ENCODE results near the gene LRRC14B. TPM values are rescaled to one million over a fixed set of nuclear protein-coding genes. Genes with fewer than 3 reads are reported as not detected.

Gene LRRC14B
- polyA plus RNA-seq, 1 of the 3 experiments (the other 2 are of a cell fraction) = not detected

DNA sequence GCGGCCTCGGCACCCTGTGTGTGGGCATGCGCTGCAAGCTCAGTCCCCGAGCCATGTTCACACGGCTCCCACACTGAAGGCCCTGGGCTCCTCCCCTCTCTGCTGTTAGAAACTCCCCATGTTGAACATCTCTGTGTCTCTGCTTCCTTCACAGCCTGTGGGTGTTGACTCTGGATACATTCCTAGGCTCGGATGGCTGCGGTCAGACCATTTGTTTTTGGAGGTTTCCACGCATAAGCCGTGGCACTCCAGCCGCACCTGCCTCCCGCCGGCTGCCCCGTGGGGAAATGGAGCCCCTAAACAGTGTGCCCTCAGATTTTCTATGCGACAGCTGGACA lies 31.2 kb upstream of the LRRC14B start:
- ChIA-PET CTCF (no interaction called here), POLR2A (no interaction called here)
- Histone ChIP-seq H3K4me1 (ENCODE audit: control insufficient read depth in 1 of 2, insufficient read depth in 2 of 2, low read depth in 1 of 2, low read length in 1 of 2) (no peaks in the 10 kb centered on the region), H3K4me3 (ENCODE audit: low read depth in 2 of 2, low read length in 1 of 2) (no peak overlapping the region), H3K27ac (ENCODE audit: low read depth in 2 of 2, low read length in 1 of 2) (no peak overlapping the region), H3K4me2 (no peak overlapping the region), H3K9me2 (no peaks in the 10 kb centered on the region), H2AFZ (ENCODE audit: low read depth) (no peak overlapping the region), H3K9me3 (no peaks in the 10 kb centered on the region), H3K27me3 (ENCODE audit: insufficient read depth) (no peaks in the 10 kb centered on the region; the same call in 1 of the 2 replicates), H3K79me2 (ENCODE audit: insufficient read depth) (no peaks in the 10 kb centered on the region), H4K20me1 (ENCODE audit: insufficient read depth) (no peaks in the 10 kb centered on the region), H3F3A (replicated peaks; ENCODE audit: insufficient read depth) (peaks cover 3% of the 10 kb centered on the region), H3K36me3 (replicated peaks in 1 of 2; ENCODE audit: control insufficient read depth in 1 of 2, insufficient read depth in 2 of 2, low read length in 1 of 2) (no peaks in the 10 kb centered on the region), H3K9ac (no peak overlapping the region)
- TF ChIP-seq EZH2phosphoT487 (IDR thresholded peaks at IDR 0.05; ENCODE audit: borderline replicate concordance, low read depth) (no peak), SIN3A (IDR thresholded peaks at IDR 0.05; ENCODE audit: borderline replicate concordance, low read depth, low read length) (no peak), FOSL2 (IDR thresholded peaks at IDR 0.05; ENCODE audit: borderline replicate concordance, low read depth) (no peak)
- TF ChIP-seq, protein P1, sequence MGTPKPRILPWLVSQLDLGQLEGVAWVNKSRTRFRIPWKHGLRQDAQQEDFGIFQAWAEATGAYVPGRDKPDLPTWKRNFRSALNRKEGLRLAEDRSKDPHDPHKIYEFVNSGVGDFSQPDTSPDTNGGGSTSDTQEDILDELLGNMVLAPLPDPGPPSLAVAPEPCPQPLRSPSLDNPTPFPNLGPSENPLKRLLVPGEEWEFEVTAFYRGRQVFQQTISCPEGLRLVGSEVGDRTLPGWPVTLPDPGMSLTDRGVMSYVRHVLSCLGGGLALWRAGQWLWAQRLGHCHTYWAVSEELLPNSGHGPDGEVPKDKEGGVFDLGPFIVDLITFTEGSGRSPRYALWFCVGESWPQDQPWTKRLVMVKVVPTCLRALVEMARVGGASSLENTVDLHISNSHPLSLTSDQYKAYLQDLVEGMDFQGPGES (IDR thresholded peaks at IDR 0.05; ENCODE audit: low read depth, low read length) = no peak
- TF ChIP-seq, protein P2, sequence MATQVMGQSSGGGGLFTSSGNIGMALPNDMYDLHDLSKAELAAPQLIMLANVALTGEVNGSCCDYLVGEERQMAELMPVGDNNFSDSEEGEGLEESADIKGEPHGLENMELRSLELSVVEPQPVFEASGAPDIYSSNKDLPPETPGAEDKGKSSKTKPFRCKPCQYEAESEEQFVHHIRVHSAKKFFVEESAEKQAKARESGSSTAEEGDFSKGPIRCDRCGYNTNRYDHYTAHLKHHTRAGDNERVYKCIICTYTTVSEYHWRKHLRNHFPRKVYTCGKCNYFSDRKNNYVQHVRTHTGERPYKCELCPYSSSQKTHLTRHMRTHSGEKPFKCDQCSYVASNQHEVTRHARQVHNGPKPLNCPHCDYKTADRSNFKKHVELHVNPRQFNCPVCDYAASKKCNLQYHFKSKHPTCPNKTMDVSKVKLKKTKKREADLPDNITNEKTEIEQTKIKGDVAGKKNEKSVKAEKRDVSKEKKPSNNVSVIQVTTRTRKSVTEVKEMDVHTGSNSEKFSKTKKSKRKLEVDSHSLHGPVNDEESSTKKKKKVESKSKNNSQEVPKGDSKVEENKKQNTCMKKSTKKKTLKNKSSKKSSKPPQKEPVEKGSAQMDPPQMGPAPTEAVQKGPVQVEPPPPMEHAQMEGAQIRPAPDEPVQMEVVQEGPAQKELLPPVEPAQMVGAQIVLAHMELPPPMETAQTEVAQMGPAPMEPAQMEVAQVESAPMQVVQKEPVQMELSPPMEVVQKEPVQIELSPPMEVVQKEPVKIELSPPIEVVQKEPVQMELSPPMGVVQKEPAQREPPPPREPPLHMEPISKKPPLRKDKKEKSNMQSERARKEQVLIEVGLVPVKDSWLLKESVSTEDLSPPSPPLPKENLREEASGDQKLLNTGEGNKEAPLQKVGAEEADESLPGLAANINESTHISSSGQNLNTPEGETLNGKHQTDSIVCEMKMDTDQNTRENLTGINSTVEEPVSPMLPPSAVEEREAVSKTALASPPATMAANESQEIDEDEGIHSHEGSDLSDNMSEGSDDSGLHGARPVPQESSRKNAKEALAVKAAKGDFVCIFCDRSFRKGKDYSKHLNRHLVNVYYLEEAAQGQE (IDR thresholded peaks at IDR 0.05; ENCODE audit: low read depth, low read length) = no peak
- WGBS (ENCODE audit: low lambda C conversion rate) = 73% methylated on average over 14 of the region's 14 CpGs
- no peak for DNase-seq

DNA sequence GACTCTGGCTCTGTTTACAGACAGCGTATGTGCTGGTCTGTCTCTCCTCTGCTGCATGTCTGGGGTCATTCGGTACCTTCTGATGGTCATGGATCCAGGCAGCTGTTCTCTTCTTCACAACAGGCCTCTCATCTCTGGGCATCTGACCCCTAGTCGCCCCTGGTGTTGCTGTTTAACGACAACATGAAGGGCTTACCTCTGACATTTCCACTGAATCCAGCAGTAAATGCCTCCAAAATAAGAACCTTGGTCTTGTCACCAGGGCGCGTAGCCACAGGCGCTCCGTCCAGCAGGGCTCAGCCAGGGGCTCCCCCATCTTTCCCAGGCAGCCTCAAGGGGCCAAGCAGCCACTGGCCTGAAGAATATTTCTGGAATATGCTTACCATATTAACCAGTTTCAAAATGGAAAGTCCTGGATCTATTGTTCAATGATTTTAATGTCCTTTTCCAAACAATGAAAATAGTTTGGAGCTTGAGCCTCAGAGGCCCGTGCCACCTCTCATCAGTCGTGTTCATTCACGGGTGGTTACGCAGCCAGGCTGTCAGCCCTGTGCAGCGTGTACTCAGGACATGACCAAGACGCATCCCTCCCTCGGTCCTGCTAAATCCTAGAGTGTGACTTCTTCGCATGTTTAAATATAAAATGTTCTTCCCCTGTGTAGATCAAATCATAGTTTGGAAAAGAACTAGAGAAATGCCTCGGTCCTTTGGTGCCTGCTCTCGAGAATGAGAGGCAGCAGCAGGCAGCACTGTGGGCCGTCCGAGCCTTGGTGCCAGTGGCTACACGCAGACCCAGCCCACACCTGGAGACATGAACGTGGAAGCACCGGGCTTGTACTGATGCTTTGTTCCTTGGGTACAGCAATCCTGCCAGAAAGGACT lies 30.1 kb upstream of the LRRC14B start:
- H3K4me2 ChIP-seq = no peak overlapping the region
- H2AFZ ChIP-seq (ENCODE audit: low read depth) = no peak overlapping the region
- no peaks in the 10 kb centered on the region for H3K79me2 ChIP-seq (ENCODE audit: insufficient read depth)
- CTCF ChIA-PET = no interaction called here
- POLR2A ChIA-PET = no interaction called here
- no peaks in the 10 kb centered on the region for H3K36me3 ChIP-seq (replicated peaks in 1 of 2; ENCODE audit: control insufficient read depth in 1 of 2, insufficient read depth in 2 of 2, low read length in 1 of 2)
- H3K4me3 ChIP-seq (ENCODE audit: low read depth in 2 of 2, low read length in 1 of 2) = no peak overlapping the region
- H3K9ac ChIP-seq = no peak overlapping the region
- no peaks in the 10 kb centered on the region; the same call in 1 of the 2 replicates for H3K27me3 ChIP-seq (ENCODE audit: insufficient read depth)
- H3K9me3 ChIP-seq = no peaks in the 10 kb centered on the region
- no peak overlapping the region for H3K27ac ChIP-seq (ENCODE audit: low read depth in 2 of 2, low read length in 1 of 2)
- WGBS (ENCODE audit: low lambda C conversion rate) = 66% methylated on average over 23 of the region's 23 CpGs
- H3F3A ChIP-seq (replicated peaks; ENCODE audit: insufficient read depth) = peaks cover 3% of the 10 kb centered on the region
- H3K4me1 ChIP-seq (ENCODE audit: control insufficient read depth in 1 of 2, insufficient read depth in 2 of 2, low read depth in 1 of 2, low read length in 1 of 2) = no peaks in the 10 kb centered on the region
- H4K20me1 ChIP-seq (ENCODE audit: insufficient read depth) = no peaks in the 10 kb centered on the region
- H3K9me2 ChIP-seq = no peaks in the 10 kb centered on the region
- DNase-seq = no peak
- TF ChIP-seq RXRA (IDR thresholded peaks at IDR 0.05; ENCODE audit: borderline replicate concordance, low read depth) = no peak
- TF ChIP-seq, protein P2 (IDR thresholded peaks at IDR 0.05; ENCODE audit: low read depth, low read length) = no peak
- TF ChIP-seq, protein P3, sequence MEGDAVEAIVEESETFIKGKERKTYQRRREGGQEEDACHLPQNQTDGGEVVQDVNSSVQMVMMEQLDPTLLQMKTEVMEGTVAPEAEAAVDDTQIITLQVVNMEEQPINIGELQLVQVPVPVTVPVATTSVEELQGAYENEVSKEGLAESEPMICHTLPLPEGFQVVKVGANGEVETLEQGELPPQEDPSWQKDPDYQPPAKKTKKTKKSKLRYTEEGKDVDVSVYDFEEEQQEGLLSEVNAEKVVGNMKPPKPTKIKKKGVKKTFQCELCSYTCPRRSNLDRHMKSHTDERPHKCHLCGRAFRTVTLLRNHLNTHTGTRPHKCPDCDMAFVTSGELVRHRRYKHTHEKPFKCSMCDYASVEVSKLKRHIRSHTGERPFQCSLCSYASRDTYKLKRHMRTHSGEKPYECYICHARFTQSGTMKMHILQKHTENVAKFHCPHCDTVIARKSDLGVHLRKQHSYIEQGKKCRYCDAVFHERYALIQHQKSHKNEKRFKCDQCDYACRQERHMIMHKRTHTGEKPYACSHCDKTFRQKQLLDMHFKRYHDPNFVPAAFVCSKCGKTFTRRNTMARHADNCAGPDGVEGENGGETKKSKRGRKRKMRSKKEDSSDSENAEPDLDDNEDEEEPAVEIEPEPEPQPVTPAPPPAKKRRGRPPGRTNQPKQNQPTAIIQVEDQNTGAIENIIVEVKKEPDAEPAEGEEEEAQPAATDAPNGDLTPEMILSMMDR (IDR thresholded peaks at IDR 0.05) = no peak
- no peak for TF ChIP-seq NFIC (IDR thresholded peaks at IDR 0.05; ENCODE audit: borderline replicate concordance)
- TF ChIP-seq, protein P4, sequence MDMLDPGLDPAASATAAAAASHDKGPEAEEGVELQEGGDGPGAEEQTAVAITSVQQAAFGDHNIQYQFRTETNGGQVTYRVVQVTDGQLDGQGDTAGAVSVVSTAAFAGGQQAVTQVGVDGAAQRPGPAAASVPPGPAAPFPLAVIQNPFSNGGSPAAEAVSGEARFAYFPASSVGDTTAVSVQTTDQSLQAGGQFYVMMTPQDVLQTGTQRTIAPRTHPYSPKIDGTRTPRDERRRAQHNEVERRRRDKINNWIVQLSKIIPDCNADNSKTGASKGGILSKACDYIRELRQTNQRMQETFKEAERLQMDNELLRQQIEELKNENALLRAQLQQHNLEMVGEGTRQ (IDR thresholded peaks at IDR 0.05; ENCODE audit: borderline replicate concordance, low read depth, low read length) = no peak
- TF ChIP-seq SIN3A (IDR thresholded peaks at IDR 0.05; ENCODE audit: borderline replicate concordance, low read depth, low read length) = no peak
- TF ChIP-seq, protein P5, sequence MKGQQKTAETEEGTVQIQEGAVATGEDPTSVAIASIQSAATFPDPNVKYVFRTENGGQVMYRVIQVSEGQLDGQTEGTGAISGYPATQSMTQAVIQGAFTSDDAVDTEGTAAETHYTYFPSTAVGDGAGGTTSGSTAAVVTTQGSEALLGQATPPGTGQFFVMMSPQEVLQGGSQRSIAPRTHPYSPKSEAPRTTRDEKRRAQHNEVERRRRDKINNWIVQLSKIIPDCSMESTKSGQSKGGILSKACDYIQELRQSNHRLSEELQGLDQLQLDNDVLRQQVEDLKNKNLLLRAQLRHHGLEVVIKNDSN (IDR thresholded peaks at IDR 0.05; ENCODE audit: borderline replicate concordance, low read depth) = no peak
- TF ChIP-seq RFX5 (IDR thresholded peaks at IDR 0.05; ENCODE audit: low read length) = no peak
